Fibroblast of the aortic adventitia (primary cell): ENCODE measurements around the gene TSPAN14. TPM values are rescaled to one million over a fixed set of nuclear protein-coding genes. Genes with fewer than 3 reads are reported as not detected.

ENCODE experiments used
- DNase-seq: peaks from one replicate; pipeline ENCODE4 v3.0.0-alpha.2; 2010; ENCODE audit warnings: low read depth
- H3K4me3 ChIP-seq: 2 replicates; pipeline ENCODE4 v1.5.1; 2011; ENCODE audit warnings: low read depth, mild to moderate bottlenecking, control low read depth, low read length, moderate library complexity
- total RNA-seq: library from RNA; depleted of rRNA; stranded (reverse); fragments of >200 nt; gene quantifications from 2 replicates; pipeline ENCODE4 v1.2.3, GENCODE V29; 2012; ENCODE audit warnings: low replicate concordance
- TF ChIP-seq, protein P1 (sequence below): IDR thresholded peaks from 2 replicates; pipeline ENCODE4 v1.5.1; 2011; ENCODE audit warnings: mild to moderate bottlenecking, low read length, control low read depth, inconsistent platforms; ENCODE audit not compliant: insufficient read depth

The TSPAN14 gene, protein sequence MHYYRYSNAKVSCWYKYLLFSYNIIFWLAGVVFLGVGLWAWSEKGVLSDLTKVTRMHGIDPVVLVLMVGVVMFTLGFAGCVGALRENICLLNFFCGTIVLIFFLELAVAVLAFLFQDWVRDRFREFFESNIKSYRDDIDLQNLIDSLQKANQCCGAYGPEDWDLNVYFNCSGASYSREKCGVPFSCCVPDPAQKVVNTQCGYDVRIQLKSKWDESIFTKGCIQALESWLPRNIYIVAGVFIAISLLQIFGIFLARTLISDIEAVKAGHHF
- total RNA-seq: 21.3 and 107 TPM in 2 replicates

DNA sequence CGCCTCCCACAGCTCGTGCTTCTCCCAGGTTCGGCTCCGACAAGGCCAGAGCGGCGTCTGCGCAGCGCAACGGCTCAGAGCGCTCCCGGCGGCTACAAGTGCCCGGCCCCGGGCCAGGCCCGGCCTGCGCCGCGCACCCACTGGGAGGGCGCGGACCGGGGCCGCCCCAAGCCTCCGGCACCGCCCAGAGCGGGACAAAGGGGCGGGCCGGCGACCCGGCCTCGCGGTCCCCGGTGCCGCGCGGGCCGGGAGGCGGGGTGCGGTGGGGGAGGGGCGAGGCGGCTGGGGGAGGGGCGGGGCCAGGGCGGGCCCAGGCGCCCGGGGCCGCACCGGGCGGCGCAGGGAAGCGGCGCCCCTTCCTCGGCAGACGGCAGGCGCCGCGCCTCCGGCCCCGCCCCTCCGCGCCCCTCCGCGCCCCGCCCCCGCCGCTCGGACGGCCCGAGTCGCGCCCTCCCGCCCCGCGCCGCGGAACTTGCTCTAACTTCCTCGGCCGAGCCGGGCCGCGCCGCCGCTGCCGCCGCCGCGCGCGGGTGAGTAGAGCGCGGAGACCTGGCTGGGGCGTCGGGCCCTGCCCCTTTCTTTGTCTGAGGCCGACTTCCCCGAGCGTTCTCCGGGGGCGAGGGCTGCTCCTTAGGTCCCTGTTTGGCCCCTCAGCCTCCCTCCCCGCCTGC lies at the start of gene TSPAN14:
TSPAN14 (plus strand) TSS at position 469 of the 671 bp plus-strand sequence. CDS start 34,924 bp downstream, outside the sequence.
- peak; percentile 79 for DNase-seq
- TF ChIP-seq, protein P1, sequence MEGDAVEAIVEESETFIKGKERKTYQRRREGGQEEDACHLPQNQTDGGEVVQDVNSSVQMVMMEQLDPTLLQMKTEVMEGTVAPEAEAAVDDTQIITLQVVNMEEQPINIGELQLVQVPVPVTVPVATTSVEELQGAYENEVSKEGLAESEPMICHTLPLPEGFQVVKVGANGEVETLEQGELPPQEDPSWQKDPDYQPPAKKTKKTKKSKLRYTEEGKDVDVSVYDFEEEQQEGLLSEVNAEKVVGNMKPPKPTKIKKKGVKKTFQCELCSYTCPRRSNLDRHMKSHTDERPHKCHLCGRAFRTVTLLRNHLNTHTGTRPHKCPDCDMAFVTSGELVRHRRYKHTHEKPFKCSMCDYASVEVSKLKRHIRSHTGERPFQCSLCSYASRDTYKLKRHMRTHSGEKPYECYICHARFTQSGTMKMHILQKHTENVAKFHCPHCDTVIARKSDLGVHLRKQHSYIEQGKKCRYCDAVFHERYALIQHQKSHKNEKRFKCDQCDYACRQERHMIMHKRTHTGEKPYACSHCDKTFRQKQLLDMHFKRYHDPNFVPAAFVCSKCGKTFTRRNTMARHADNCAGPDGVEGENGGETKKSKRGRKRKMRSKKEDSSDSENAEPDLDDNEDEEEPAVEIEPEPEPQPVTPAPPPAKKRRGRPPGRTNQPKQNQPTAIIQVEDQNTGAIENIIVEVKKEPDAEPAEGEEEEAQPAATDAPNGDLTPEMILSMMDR: no peak
- H3K4me3 ChIP-seq: peak within 1 kb of the TSS; percentile 85

DNA sequence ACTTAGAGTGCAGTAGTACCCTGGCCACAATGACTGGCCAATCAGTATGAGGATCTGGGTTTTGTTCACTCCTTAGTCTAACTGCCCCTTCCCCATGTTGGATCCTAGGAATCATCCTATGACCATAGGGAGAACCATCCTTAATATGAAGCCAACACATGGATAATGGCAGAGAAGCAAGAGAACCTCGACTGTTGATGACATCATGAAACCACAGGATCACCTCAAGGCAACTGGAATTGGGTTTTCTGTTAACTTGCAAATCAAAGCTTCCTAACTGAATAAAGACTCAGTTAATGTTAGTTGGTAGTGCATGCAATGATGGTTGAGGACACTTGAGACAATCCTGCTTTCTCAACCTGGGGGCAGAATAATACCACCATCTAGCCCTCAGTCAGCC lies 49.1 kb upstream of the TSPAN14 start:
- no peak overlapping the region for H3K4me3 ChIP-seq
- no peak for DNase-seq
- TF ChIP-seq, protein P1: no peak

DNA sequence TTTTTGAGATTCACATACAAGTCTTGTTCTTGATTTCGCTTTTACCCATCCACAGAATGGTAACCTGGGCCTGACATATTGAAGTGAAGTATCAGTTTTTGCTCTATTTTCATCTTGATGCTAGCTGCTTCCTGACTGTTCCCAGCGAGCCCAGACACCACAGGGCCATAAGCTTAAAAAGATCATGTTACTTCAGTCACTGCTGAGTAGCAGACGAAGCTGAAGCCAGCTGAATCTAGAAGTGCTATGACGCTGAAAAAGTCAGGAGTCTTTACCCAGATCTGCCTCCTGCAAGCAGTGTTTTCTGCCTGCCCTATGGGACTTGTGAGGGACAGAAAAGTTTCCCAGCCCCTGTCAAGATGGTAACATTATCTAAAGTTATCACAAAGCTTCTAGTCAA lies 48.5 kb upstream of the TSPAN14 start:
- TF ChIP-seq, protein P1: no peak
- DNase-seq: no peak
- no peak overlapping the region for H3K4me3 ChIP-seq

DNA sequence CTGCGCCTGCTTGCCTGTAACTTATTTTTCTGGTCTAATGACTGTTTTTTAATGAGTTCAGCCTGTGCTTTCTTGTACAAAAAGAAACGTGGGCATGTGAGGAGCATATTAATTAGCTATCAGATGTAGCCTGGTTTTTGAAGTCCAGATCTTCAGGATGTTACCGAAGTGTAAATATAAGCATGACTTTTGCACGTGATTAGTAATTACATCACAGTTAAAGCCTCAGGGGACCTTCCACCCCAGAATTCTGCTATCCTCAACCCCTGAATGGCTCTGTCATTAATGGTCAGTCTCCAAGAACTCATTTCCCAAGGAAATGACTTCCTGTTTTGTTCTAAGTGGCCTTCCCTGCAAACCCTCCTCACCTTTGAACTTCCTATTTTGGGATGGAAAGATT lies 47.9 kb upstream of the TSPAN14 start:
- TF ChIP-seq, protein P1: no peak
- no peak overlapping the region for H3K4me3 ChIP-seq
- no peak for DNase-seq

DNA sequence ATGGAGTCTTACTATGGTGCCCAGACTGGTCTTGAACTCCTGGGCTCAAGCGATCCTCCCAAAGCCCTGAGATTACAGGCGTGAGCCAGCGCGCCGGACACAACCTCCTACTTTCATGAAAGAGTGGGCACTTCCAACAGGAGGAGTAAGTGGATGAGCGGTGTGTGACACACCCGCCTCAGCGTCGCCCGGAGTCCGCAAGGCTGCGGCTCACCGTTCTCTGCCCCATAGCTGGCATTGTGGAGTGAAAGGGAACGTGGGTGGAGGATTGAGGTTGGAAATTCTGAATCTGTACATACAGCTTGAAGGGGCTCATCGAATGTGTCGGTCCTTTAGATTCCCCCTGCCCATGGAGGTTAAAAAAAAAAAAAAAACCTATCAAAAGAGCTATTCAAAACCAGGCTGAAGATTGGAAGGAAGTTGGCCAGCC lies 46.3 kb upstream of the TSPAN14 start:
- no peak for DNase-seq
- H3K4me3 ChIP-seq: no peak overlapping the region
- TF ChIP-seq, protein P1: no peak

DNA sequence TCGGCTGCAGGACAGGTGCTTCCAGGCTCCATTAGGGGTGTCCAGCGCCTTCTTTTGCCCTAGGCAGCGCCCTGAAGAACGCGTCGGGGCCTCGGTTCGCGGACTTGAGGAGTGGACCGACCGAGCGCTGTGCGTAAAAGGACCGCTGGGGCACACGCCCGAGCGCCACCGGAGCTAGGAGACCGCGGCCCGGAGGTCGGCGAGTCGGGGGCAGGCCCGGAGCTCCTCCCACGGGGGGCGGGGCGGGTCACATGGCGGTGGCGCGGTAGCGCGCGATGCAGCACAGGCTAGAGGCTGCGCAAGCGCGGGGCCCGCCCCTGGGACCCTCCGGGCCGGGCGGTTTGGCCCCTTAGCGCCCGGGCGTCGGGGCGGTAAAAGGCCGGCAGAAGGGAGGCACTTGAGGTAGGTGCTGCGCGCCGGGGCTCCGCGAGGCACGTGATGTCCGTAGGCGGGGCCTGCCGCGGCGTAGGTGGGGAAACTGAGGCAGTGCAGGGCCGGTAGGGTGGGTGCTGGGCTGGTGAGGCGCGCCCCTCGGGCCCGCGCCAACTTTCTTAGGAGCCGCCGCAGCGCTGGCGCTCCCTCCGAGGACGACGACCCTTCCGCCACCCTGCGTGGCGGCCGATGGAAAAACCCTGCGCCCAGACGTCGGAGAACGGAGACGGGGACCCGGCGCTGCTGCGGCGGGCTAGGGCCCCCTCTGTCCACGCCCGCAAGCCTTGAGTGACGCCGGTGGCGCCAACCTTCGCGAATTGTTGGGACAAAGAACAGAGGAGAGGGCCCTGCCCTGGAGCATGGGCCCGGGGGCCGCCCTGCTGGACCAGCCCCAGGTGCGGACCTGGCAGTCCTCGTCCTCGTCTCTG lies 45.6 kb upstream of the TSPAN14 start, which contains the start of gene PRXL2A:
PRXL2A (plus strand) TSS at position 310 of the 860 bp plus-strand sequence. CDS start 11,917 bp downstream, outside the sequence.
- TF ChIP-seq, protein P1: no peak
- no peak for DNase-seq
- H3K4me3 ChIP-seq: peak within 1 kb of the TSS; percentile 50
